ENCODE data around the gene SLX9. TPM values are rescaled to one million over a fixed set of nuclear protein-coding genes. Genes with fewer than 3 reads are reported as not detected.
A peak's percentile ranks its signal among the peaks of the same experiment; 100 is the strongest.

The SLX9 gene
- total RNA-seq, 1 experiment from 2014 or later: 31.6 TPM

GRCh38 chr21:44947111-44947929 is 7.5 kb downstream of the SLX9 start:
- Histone ChIP-seq H3K4me1 (replicated peaks) (no peaks in the 10 kb centered on the region; the same call in 1 of the 2 replicates), H3K9me3 (replicated peaks) (no peaks in the 10 kb centered on the region), H3K4me3 (no peak overlapping the region), H3K27me3 (replicated peaks) (no peaks in the 10 kb centered on the region), H3K27ac (no peak overlapping the region), H3K36me3 (peaks cover 88% of the 10 kb centered on the region)
- DNase-seq (ENCODE audit: low read depth in 1 of 2, low spot score in 2 of 2): no peak

GRCh38 chr21:44947930-44948331 is 8.1 kb downstream of the SLX9 start:
- no peak overlapping the region for H3K4me3 ChIP-seq
- H3K9me3 ChIP-seq (replicated peaks): no peaks in the 10 kb centered on the region
- H3K36me3 ChIP-seq: peaks cover 88% of the 10 kb centered on the region
- H3K4me1 ChIP-seq (replicated peaks): no peaks in the 10 kb centered on the region; the same call in 1 of the 2 replicates
- no peaks in the 10 kb centered on the region for H3K27me3 ChIP-seq (replicated peaks)
- H3K27ac ChIP-seq: no peak overlapping the region
- no peak for DNase-seq (ENCODE audit: low read depth in 1 of 2, low spot score in 2 of 2)

- H3K36me3 ChIP-seq: peaks cover 86% of the 10 kb centered on the region
- H3K27ac ChIP-seq: no peak overlapping the region
- no peaks in the 10 kb centered on the region for H3K27me3 ChIP-seq (replicated peaks)
- DNase-seq (ENCODE audit: low read depth in 1 of 2, low spot score in 2 of 2): no peak
- H3K4me1 ChIP-seq (replicated peaks): no peaks in the 10 kb centered on the region; the same call in 1 of the 2 replicates
- H3K9me3 ChIP-seq (replicated peaks): no peaks in the 10 kb centered on the region
- H3K4me3 ChIP-seq: no peak overlapping the region
These were observed 8.7 kb downstream of the SLX9 start for GRCh38 chr21:44948426-44949120.

- Histone ChIP-seq H3K27me3 (replicated peaks) (no peaks in the 10 kb centered on the region), H3K9me3 (replicated peaks) (no peaks in the 10 kb centered on the region), H3K27ac (no peak overlapping the region), H3K36me3 (peaks cover 85% of the 10 kb centered on the region), H3K4me3 (no peak overlapping the region), H3K4me1 (replicated peaks) (no peaks in the 10 kb centered on the region; the same call in 1 of the 2 replicates)
- DNase-seq (ENCODE audit: low read depth in 1 of 2, low spot score in 2 of 2): no peak
These were observed 9.4 kb downstream of the SLX9 start for GRCh38 chr21:44949161-44949778.

- no peaks in the 10 kb centered on the region for H3K27me3 ChIP-seq (replicated peaks)
- H3K27ac ChIP-seq: no peak overlapping the region
- no peaks in the 10 kb centered on the region for H3K9me3 ChIP-seq (replicated peaks)
- no peaks in the 10 kb centered on the region; the same call in 1 of the 2 replicates for H3K4me1 ChIP-seq (replicated peaks)
- H3K4me3 ChIP-seq: no peak overlapping the region
- H3K36me3 ChIP-seq: peaks cover 85% of the 10 kb centered on the region
- peak; percentile 64 to 88 for DNase-seq (ENCODE audit: low read depth in 1 of 2, low spot score in 2 of 2)
These were observed 10.0 kb downstream of the SLX9 start for GRCh38 chr21:44949779-44950198.

- Histone ChIP-seq H3K36me3 (peaks cover 80% of the 10 kb centered on the region), H3K4me3 (no peak overlapping the region), H3K27ac (no peak overlapping the region), H3K4me1 (replicated peaks) (no peaks in the 10 kb centered on the region; the same call in 1 of the 2 replicates), H3K27me3 (replicated peaks) (no peaks in the 10 kb centered on the region), H3K9me3 (replicated peaks) (no peaks in the 10 kb centered on the region)
- no peak for DNase-seq (ENCODE audit: low read depth in 1 of 2, low spot score in 2 of 2)
These were observed 10.5 kb downstream of the SLX9 start for GRCh38 chr21:44950351-44950750.

GRCh38 chr21:44951186-44951915 is 11.5 kb downstream of the SLX9 start:
- no peaks in the 10 kb centered on the region for H3K9me3 ChIP-seq (replicated peaks)
- no peak overlapping the region for H3K4me3 ChIP-seq
- no peaks in the 10 kb centered on the region for H3K27me3 ChIP-seq (replicated peaks)
- no peak for DNase-seq (ENCODE audit: low read depth in 1 of 2, low spot score in 2 of 2)
- no peak overlapping the region for H3K27ac ChIP-seq
- peaks cover 79% of the 10 kb centered on the region for H3K36me3 ChIP-seq
- H3K4me1 ChIP-seq (replicated peaks): no peaks in the 10 kb centered on the region; the same call in 1 of the 2 replicates

- Histone ChIP-seq H3K27me3 (replicated peaks) (no peaks in the 10 kb centered on the region), H3K27ac (no peak overlapping the region), H3K4me1 (replicated peaks) (no peaks in the 10 kb centered on the region; the same call in 1 of the 2 replicates), H3K4me3 (no peak overlapping the region), H3K9me3 (replicated peaks) (no peaks in the 10 kb centered on the region), H3K36me3 (peaks cover 79% of the 10 kb centered on the region)
- no peak for DNase-seq (ENCODE audit: low read depth in 1 of 2, low spot score in 2 of 2)
These were observed 12.5 kb downstream of the SLX9 start for GRCh38 chr21:44952116-44952928.

GRCh38 chr21:44952929-44953627 is 13.2 kb downstream of the SLX9 start:
- Histone ChIP-seq H3K4me1 (replicated peaks) (no peaks in the 10 kb centered on the region; the same call in 1 of the 2 replicates), H3K4me3 (no peak overlapping the region), H3K36me3 (peaks cover 80% of the 10 kb centered on the region), H3K27me3 (replicated peaks) (no peaks in the 10 kb centered on the region), H3K27ac (no peak overlapping the region), H3K9me3 (replicated peaks) (no peaks in the 10 kb centered on the region)
- DNase-seq (ENCODE audit: low read depth in 1 of 2, low spot score in 2 of 2): no peak

GRCh38 chr21:44953628-44954021 is 13.8 kb downstream of the SLX9 start:
- no peak for DNase-seq (ENCODE audit: low read depth in 1 of 2, low spot score in 2 of 2)
- no peaks in the 10 kb centered on the region for H3K27me3 ChIP-seq (replicated peaks)
- no peak overlapping the region for H3K4me3 ChIP-seq
- no peak overlapping the region for H3K27ac ChIP-seq
- peaks cover 84% of the 10 kb centered on the region for H3K36me3 ChIP-seq
- no peaks in the 10 kb centered on the region; the same call in 1 of the 2 replicates for H3K4me1 ChIP-seq (replicated peaks)
- H3K9me3 ChIP-seq (replicated peaks): no peaks in the 10 kb centered on the region

GRCh38 chr21:44954281-44954771 is 14.5 kb downstream of the SLX9 start:
- Histone ChIP-seq H3K4me3 (no peak overlapping the region), H3K27me3 (replicated peaks) (no peaks in the 10 kb centered on the region), H3K27ac (no peak overlapping the region), H3K9me3 (replicated peaks) (no peaks in the 10 kb centered on the region), H3K4me1 (replicated peaks) (no peaks in the 10 kb centered on the region; the same call in 1 of the 2 replicates), H3K36me3 (peaks cover 81% of the 10 kb centered on the region)
- DNase-seq (ENCODE audit: low read depth in 1 of 2, low spot score in 2 of 2): no peak

- no peaks in the 10 kb centered on the region for H3K9me3 ChIP-seq (replicated peaks)
- DNase-seq (ENCODE audit: low read depth in 1 of 2, low spot score in 2 of 2): no peak
- H3K36me3 ChIP-seq: peaks cover 81% of the 10 kb centered on the region
- no peak overlapping the region for H3K4me3 ChIP-seq
- H3K27ac ChIP-seq: no peak overlapping the region
- no peaks in the 10 kb centered on the region for H3K27me3 ChIP-seq (replicated peaks)
- H3K4me1 ChIP-seq (replicated peaks): no peaks in the 10 kb centered on the region
These were observed 15.4 kb downstream of the SLX9 start for GRCh38 chr21:44955141-44955797.

Measured in SJSA1 (cell line).